ENCODE data around the gene S100A9.
A peak's percentile ranks its signal among the peaks of the same experiment; 100 is the strongest.
"Not testable (repeated sequence)": the region's sequence is repeated elsewhere in the genome, so short reads cannot be mapped to it uniquely, and the experiment has no call there.

Gene S100A9

DNA sequence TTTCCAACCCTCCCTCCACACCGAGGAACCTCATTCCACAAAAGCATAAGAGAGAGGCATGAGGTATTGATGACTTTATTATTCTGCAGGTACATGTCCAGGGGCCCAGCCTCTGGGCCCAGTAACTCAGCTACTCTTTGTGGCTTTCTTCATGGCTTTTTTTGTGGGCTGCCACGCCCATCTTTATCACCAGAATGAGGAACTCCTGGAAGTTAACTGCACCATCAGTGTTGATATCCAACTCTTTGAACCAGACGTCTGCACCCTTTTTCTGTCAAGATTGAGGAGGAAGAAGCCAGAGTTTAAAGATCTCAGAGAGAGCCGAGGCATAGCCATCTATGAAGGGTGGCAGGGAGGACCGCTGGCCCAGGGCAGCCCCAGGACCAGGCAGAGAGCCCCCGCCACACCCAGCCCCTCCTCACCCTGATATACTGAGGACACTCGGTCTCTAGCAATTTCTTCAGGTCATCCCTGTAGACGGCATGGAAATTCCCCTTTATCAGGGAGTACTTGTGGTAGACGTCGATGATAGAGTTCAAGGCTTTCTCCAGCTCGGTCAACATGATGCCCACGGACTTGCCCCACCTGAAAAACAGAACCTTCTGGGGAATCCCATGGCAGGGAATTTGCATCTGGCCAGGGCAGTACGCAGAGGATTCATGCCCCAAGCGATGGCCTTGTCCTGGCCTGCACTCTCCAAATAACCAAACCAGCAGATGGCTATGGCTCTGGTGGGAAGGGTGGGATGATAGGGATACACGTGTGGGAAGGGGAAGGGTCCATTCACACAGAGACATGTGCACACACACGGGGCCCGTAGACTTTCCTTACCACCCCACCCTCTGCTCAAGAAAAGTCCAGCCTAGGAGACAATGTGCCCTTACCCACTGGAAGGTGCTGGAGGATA, 32.6 kb downstream of the S100A9 start:
- no peak for DNase-seq (ENCODE audit: low read depth in 2 of 2)

DNA sequence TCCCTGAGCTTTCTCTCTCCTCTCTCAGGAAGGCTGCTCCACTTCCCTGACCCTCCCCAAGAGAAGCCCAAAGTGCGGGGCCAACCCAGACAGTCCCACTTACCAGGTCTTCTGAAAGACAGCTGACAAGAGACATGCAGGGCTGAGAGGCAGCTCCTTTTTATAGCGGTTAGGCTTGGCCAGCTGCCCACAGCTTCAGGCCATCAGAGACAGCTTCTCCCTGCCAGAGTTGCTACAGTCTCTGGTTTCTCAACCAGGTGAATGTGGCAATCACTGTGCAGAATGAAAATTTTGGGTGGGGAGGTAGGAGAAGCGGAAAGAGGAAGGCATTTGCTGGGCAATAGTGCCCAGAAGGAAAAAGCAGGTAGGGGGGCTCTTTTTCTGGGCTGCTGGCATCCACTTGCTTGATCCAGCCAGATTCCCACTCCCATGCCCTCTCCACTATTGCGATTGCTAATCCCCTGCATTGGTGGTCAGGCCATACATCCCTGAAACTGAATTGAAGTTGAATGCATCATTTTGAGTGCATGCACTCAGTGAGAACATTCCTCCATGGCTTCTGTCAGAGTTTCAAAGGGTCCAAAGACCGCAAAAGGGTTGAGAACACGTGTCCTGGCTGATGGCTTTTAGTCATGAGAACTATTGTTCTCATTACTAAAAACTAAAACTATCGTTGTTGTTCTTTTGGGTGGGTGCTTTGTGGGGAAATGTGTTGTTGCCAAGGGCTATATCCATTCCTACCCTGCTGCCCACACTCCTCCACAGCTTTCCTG, 33.5 kb downstream of the S100A9 start, which contains the start of gene S100A8:
Gene S100A8 (minus strand): TSS at position 136 of the 773 bp plus-strand sequence. CDS start 538 bp downstream, outside the sequence.
- no peak for DNase-seq (ENCODE audit: low read depth in 2 of 2)

GRCh38 chr1:153392258-153392657, 34.6 kb downstream of the S100A9 start:
- DNase-seq (ENCODE audit: low read depth in 2 of 2) = no peak

DNA sequence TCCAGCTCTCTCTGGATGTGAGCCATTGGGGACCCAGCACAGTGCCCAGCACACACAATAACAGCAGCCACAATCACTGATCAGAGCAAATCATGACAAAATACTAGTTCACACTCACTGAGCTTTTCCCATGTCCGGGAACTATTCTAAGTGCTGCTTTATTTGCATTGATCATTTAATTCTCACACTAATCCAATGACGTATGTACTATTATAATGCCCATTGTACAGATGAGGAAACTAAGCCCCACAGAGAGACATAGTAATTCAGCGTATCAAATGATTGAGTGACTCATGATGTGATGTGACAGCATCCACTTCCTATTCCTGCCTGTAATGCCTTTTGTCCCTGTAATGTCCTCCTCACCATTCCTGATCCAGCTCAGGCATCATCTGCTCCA, 35.2 kb downstream of the S100A9 start:
- no peak for DNase-seq (ENCODE audit: low read depth in 2 of 2)

DNA sequence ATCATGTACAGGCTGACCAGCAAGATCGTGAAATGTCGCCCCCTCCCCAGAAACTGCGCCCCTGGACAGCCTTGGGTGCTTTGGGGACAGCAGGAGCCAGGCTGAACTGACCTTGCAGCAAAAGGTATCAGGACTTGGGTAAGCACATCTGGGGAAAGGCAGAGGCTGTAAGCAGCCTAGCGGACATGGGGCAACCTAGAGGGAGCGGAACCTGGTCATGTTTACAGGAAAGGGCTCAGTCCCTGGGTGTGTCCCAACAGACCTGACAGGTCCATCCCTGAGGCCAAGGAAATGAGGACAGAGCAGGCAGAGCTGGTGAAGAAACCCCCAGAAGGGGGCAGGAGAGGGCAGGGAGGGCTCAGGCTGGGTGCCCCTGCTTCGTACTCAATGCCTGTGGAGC, 36.3 kb downstream of the S100A9 start:
- no peak for DNase-seq (ENCODE audit: low read depth in 2 of 2)

DNA sequence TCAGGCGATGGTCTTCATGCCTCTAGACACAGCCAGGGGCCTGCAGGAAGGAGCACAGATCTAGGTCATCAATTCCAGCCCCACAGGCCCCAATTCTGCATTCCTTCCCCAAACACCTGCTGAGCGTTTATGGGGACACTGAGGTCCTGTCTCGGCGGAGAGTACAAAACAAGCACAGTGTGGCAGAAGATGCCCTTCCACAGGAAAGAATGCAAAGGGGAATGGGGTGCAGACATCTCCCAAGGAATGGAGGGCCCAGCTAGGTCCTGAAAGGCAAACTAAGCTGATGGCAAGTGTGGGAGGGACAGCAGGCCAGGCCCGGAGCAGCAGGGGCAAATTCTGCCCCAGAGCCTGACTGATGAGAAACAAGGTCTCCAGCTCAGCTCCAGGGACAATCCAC, 36.7 kb downstream of the S100A9 start:
- no peak for DNase-seq (ENCODE audit: low read depth in 2 of 2)

- no peak for DNase-seq (ENCODE audit: low read depth in 2 of 2)
Observed at GRCh38 chr1:153395136-153395685, 37.6 kb downstream of the S100A9 start.

DNA sequence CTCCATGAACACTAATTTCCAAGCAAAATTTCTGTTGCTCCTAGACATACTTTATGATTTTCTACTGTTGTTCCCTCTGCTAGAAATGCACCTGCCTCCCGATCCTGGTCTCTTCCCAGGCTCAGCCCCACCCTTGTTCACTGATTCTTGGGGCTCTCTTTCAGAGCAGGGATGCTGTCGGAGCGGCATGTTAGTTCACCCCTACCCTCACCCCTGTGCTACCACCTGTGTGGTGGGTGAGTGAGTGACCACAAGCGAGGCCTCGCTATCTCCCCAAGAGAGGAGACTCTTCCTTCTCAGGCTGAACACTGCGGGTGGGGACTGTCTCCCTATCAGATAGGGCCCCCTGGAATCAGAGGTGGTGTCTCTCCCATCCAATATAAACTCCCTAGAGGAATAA, 38.1 kb downstream of the S100A9 start:
- no peak for DNase-seq (ENCODE audit: low read depth in 2 of 2)

- no peak for DNase-seq (ENCODE audit: low read depth in 2 of 2)
Observed at GRCh38 chr1:153396461-153396860, 38.8 kb downstream of the S100A9 start.

DNA sequence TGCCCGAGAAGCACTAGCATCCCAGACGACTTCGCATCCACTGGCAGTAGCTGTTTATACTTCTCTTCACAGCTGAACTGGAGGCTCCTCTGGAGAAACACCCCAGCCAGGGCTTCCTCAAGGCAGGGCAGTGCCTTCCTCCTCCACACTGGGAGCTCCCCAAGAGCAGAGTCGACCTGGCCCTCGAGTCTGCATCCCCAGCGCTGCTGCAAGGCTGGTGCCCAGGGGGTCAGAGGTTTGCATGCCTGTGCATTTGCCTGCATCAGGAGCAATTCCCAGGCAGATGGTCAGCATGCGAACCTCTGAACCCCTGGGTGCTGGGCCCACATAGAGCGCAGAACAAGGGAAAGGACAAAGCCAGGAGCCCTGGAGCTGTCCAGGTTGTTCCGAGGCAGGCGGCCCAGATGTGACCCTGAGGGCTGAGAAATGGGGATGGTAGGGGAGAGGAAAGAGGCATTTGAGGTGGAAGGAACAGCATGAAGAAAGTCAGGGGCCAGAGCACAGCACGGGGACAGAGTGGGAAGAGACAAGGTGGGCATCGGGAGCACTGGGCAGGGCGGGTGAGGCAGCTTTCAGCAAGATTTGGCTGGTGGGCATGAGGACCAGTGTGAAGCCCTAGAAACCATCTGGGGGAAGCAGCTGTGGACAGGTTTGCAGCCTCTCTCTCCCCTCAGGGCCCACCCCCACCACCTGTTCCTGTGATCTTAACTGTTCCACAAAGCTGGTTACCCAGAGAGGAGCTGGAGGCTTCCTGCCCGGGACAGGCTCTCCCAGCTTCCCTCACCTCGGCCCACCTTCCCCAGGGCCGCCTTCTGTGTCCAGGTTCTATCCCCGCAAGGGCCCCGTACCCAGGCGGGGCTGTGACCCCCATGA, 39.6 kb downstream of the S100A9 start:
- no peak for DNase-seq (ENCODE audit: low read depth in 2 of 2)

DNA sequence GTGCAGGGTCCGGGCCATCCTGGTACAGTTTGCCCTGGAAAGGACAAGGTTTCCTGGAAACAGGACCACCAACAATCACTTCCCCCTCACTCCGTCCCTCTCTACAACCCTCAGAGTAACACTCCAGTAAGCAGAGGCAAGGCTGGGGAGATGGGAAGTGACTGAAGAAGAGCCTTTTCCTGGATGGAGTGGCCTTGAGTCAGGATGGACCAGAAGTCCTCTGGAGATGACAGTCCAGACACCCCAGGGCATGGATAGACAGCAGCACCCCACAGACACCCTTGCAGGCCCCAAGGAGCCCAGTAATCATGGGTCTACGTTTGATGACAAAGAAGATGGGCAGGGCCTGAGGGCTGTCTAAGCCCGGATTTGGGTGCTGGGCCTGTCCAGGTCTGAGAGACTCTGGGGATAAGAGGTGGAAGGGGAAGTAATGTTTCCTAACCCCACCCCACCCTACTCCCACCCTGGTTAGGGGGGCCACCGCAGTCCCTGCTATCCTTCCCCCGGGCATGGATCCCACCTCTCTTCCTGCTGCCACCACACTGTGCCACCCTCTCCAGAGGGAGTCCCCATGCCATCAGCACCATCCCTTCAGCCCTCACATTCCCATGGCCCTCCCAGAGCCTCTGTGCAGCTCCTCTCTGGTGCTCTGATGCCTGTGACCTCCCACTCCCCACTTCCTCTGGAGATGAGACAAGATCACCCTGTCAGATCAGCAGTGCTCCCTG, 40.4 kb downstream of the S100A9 start:
- no peak for DNase-seq (ENCODE audit: low read depth in 2 of 2)

DNA sequence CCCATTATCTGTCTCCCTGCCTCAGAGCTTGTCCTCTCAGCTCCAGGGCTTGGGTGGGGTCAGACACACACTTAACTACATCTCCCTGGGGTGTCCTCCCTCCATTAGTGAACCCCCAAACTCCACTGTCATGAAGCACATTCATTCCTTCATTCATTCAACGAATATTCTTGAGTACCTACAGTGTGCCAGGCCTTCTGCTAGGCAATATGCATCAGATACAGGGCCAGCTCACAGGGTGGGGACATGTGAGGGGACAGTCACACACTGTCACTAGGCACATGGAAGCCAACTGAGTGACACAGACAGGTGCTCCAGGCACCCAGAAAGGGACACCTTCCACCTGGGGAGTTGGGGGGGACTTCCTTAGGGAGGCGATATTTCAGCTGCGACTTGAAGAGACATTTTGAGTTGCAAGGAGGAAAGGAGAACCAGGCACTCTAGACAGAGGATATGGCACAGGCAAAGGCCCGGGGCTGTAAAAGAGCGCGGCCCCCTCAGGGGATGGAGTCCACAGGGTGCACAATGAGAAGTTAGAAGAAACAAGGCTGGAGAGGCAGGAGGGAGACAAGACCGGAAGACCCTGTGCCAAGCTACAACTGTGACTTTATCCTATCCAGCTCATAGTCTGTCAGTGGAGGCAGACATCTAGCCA, 41.9 kb downstream of the S100A9 start:
- DNase-seq (ENCODE audit: low read depth in 2 of 2) = no peak

DNA sequence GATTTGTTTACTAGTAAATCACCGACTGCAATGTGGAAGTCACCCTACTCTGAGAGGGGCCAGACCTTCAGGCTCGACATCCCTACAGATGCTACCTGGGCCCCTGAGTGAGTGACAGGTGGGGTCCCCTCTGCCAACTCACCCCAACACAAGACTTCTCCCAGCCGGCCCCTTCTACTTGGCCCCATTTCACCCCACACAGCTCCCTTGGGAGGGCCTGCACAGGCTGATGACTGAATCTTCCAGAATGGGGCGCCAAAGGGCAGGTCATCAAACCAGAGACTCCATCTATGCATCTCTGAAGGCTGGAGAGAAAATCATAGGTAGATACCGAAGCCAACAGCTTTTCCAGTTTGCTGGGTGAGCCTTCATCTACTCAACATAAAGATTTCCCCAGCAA, 42.6 kb downstream of the S100A9 start:
- no peak for DNase-seq (ENCODE audit: low read depth in 2 of 2)

DNA sequence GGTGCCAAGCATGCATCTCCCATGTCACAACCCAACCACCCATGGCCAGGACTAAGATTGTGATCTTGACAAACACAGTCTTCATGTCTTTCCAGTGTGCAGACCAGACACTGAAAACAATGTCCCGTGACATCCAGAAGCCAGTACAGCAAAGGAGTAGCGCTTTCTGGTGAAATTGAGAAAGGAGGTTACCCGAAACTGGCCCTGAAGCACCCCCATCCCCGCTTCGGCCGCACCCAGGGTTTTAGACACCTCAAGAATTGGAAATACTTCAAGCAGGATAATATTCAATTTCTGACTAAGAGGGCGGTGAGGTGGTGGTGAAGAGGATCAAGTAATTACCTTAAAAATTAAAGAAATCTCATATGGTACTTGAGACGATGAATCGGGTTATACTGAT, 43.8 kb downstream of the S100A9 start:
- DNase-seq (ENCODE audit: low read depth in 2 of 2) = no peak

GRCh38 chr1:153402226-153402625, 44.6 kb downstream of the S100A9 start:
- DNase-seq (ENCODE audit: low read depth in 2 of 2) = no peak

DNA sequence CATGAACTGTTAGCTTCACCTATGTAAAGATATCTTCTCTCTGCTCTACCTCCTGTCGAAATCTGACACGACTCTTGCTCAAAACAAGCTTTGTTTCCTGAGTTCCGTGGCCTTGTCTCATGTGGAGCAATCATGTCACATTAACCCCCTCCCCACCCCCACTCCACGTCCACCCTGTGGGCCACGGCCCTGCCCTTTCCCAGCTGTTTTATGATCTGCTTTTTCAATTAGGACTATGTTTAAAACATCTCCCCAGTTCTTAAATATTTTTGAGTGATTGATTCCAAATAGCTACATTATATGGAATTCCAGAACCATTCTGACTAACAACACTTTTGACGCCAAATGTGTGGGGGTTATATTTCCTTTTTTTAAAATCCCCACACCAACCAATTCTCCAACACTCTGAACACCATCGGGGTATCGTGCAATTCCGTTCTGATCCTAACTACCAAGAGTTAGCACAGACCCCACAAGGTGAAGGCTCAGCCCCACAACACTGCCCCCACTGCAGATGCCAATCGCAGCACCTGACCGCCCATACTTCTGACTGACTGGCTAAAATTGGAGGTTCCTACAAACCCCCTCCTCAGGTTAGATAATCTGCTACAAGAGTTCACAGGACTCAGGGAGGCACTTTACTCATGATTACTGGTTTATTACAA, 45.9 kb downstream of the S100A9 start:
- no peak for DNase-seq (ENCODE audit: low read depth in 2 of 2)

- DNase-seq (ENCODE audit: low read depth in 2 of 2) = no peak
Observed at GRCh38 chr1:153404086-153404635, 46.5 kb downstream of the S100A9 start.

GRCh38 chr1:153404768-153405167, 47.1 kb downstream of the S100A9 start:
- DNase-seq (ENCODE audit: low read depth in 2 of 2) = peak; percentile 7 to 18

DNA sequence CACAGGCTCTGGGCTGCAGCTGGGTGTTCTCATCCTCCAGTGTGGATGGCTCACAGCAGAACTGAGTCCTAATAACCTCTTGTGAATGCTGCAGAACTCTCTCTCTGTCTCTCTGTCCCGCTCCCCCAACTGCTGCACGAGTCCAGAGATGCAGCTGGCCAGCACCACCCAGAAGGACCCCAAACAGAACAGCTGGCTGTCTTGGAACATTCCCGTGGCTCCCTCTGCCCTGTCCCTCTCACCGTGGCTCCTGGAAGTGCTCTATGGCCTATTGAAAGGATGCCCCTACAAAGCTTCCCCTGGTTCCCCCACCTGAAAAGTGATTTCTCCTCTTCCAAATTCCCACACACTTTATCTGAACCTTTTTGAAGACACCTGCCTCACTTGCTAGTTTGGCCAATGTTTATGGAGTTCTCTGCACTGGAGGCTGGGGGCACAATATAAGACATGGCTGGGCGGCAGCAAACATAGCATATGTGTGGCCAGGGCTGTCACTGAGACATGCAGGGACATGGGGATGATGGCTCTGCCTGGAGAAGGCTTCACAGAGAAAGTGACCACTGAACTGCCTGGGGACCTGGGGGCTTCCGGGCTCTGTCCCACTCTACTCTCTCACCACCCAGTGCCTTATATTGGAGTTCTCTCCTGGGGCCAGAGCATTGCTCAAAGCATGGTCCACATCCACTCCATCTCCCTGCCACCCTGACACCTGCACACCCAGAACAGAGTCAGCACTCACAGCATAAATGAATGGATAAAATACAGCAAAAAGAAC, 48.4 kb downstream of the S100A9 start:
- not testable (repeated sequence) for DNase-seq (ENCODE audit: low read depth in 2 of 2)

Data from stimulated activated CD8-positive, alpha-beta memory T cell treated with anti-CD3 and anti-CD28 coated beads, Interleukin-15, amount 100 ng/mL, for 4 hours (primary cell).